Measurements from ENCODE around the gene GALNT18. TPM values are rescaled to one million over a fixed set of nuclear protein-coding genes. Genes with fewer than 3 reads are reported as not detected.

Gene GALNT18
- total RNA-seq = 10 to 100 TPM; 39.3 to 42.6 TPM
- polyA plus RNA-seq (ENCODE audit: insufficient read length in 6 of 6) = 10 to 100 TPM; 16.4 to 24.0 (median 22.0) TPM
- long read RNA-seq, donor 1, partial matches to known transcripts = 0 of 3 reads
- long read RNA-seq, donor 1, other reads (novel, unspliced or antisense) = 0 of 3 reads
- long read RNA-seq, donor 2, transcript GALNT18-201 (11 exons, 2,504 nt) = major isoform, 10 of 10 reads
- long read RNA-seq, donor 2, partial matches to known transcripts = 0 of 10 reads
- long read RNA-seq, donor 2, other reads (novel, unspliced or antisense) = 0 of 10 reads
- long read RNA-seq, donor 3, transcript GALNT18-201 (11 exons, 2,504 nt) = major isoform, 8 of 8 reads
- long read RNA-seq, donor 3, partial matches to known transcripts = 0 of 8 reads
- long read RNA-seq, donor 3, other reads (novel, unspliced or antisense) = 0 of 8 reads
- long read RNA-seq, donor 4, transcript GALNT18-201 (11 exons, 2,504 nt) = major isoform, 20 of 30 reads
- long read RNA-seq, donor 4, partial matches to known transcripts = 5 of 30 reads
- long read RNA-seq, donor 4, other reads (novel, unspliced or antisense) = 5 of 30 reads
- long read RNA-seq, donor 5, transcript GALNT18-201 (11 exons, 2,504 nt) = major isoform, 5 of 5 reads
- long read RNA-seq, donor 5, partial matches to known transcripts = 0 of 5 reads
- long read RNA-seq, donor 5, other reads (novel, unspliced or antisense) = 0 of 5 reads
- long read RNA-seq, donor 6, transcript GALNT18-201 (11 exons, 2,504 nt) = major isoform, 9 of 9 reads
- long read RNA-seq, donor 6, partial matches to known transcripts = 0 of 9 reads
- long read RNA-seq, donor 6, other reads (novel, unspliced or antisense) = 0 of 9 reads
- long read RNA-seq, donor 7, transcript GALNT18-201 (11 exons, 2,504 nt) = major isoform, 6 of 6 reads
- long read RNA-seq, donor 7, partial matches to known transcripts = 0 of 6 reads
- long read RNA-seq, donor 7, other reads (novel, unspliced or antisense) = 0 of 6 reads
- long read RNA-seq, donor 8, transcript GALNT18-201 (11 exons, 2,504 nt) = major isoform, 5 of 5 reads
- long read RNA-seq, donor 8, partial matches to known transcripts = 0 of 5 reads
- long read RNA-seq, donor 8, other reads (novel, unspliced or antisense) = 0 of 5 reads
- long read RNA-seq, donor 9 = 0 reads
- long read RNA-seq, donor 10, transcript GALNT18-201 (11 exons, 2,504 nt) = major isoform, 28 of 35 reads
- long read RNA-seq, donor 10, partial matches to known transcripts = 2 of 35 reads
- long read RNA-seq, donor 10, other reads (novel, unspliced or antisense) = 5 of 35 reads
- long read RNA-seq, donor 11, partial matches to known transcripts = 0 of 4 reads
- long read RNA-seq, donor 11, other reads (novel, unspliced or antisense) = 0 of 4 reads
- long read RNA-seq, donor 12, transcript GALNT18-201 (11 exons, 2,504 nt) = major isoform, 10 of 10 reads
- long read RNA-seq, donor 12, partial matches to known transcripts = 0 of 10 reads
- long read RNA-seq, donor 12, other reads (novel, unspliced or antisense) = 0 of 10 reads

GRCh38 chr11:11621573-11622339 lies at the start of gene GALNT18:
Gene GALNT18 (minus strand): TSS chr11:11622005.
- DNase-seq (peak; percentile 89 to 96 (median 93)), ATAC-seq (peak; percentile 93)
- H3K4me1 ChIP-seq = peaks cover 0 to 15% of the 10 kb centered on the region in 2 donors
- H3K4me3 ChIP-seq = peak within 1 kb of the TSS; percentile 61 to 64
- no peaks in the 10 kb centered on the region for H3K36me3 ChIP-seq
- peaks cover 4 to 49% of the 10 kb centered on the region in 2 donors for H3K27me3 ChIP-seq
- H3K9me3 ChIP-seq = no peaks in the 10 kb centered on the region
- intact Hi-C loops (cut with DNase I) = no loop called here
- H3K27ac ChIP-seq = peak within 1 kb of the TSS; percentile 57 to 78
- TF ChIP-seq, protein P1, sequence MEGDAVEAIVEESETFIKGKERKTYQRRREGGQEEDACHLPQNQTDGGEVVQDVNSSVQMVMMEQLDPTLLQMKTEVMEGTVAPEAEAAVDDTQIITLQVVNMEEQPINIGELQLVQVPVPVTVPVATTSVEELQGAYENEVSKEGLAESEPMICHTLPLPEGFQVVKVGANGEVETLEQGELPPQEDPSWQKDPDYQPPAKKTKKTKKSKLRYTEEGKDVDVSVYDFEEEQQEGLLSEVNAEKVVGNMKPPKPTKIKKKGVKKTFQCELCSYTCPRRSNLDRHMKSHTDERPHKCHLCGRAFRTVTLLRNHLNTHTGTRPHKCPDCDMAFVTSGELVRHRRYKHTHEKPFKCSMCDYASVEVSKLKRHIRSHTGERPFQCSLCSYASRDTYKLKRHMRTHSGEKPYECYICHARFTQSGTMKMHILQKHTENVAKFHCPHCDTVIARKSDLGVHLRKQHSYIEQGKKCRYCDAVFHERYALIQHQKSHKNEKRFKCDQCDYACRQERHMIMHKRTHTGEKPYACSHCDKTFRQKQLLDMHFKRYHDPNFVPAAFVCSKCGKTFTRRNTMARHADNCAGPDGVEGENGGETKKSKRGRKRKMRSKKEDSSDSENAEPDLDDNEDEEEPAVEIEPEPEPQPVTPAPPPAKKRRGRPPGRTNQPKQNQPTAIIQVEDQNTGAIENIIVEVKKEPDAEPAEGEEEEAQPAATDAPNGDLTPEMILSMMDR (IDR thresholded peaks at IDR 0.05) = peak in 1 of 2 donors; percentile 52

GRCh38 chr11:11670574-11670973 lies 48.8 kb upstream of the GALNT18 start:
- Histone ChIP-seq H3K9me3 (no peaks in the 10 kb centered on the region), H3K27ac (no peak overlapping the region), H3K36me3 (no peaks in the 10 kb centered on the region), H3K4me3 (no peak overlapping the region), H3K4me1 (no peaks in the 10 kb centered on the region), H3K27me3 (no peaks in the 10 kb centered on the region)
- intact Hi-C loops (cut with DNase I) = no loop called here
- TF ChIP-seq, protein P1 (IDR thresholded peaks at IDR 0.05) = no peak
- DNase-seq (no peak), ATAC-seq (no peak)

DNA sequence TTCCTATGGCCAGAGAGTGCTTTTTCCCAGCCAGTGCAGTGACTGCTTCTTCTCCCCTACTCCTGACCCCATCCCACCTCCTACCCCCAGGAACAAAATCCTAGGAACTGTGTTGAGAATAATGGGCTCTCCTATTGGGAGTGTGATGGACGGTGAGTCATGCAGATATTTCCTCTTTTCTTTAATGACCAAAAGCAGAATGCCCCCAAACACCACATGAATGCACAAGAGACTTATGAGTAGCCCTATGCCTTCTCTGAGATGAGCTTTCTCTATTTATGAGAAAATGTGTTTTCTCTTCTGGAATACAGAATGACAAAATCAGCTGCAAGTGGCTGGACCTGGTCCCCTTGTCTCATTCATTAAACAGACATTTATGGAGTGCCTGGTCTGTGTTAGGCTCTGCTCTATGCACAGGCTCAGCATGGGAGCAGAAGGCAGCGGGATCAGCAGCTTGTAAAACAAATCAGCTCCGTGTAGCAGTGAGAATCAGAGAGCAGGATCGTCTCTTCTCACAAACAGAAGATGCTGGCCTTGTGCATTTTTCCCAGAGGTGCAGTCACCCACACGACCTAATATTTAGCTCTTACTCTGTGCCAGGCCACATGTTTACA lies 47.5 kb upstream of the GALNT18 start:
- Histone ChIP-seq H3K9me3 (no peaks in the 10 kb centered on the region), H3K4me1 (no peaks in the 10 kb centered on the region), H3K27ac (no peak overlapping the region), H3K27me3 (no peaks in the 10 kb centered on the region), H3K4me3 (no peak overlapping the region), H3K36me3 (no peaks in the 10 kb centered on the region)
- DNase-seq = no peak
- TF ChIP-seq, protein P1 (IDR thresholded peaks at IDR 0.05) = no peak
- ATAC-seq = no peak
- intact Hi-C loops (cut with DNase I) = no loop called here

- Histone ChIP-seq H3K27ac (no peak overlapping the region), H3K9me3 (no peaks in the 10 kb centered on the region), H3K4me3 (no peak overlapping the region), H3K36me3 (no peaks in the 10 kb centered on the region), H3K27me3 (no peaks in the 10 kb centered on the region), H3K4me1 (no peaks in the 10 kb centered on the region)
- no peak for DNase-seq
- ATAC-seq = no peak
- TF ChIP-seq, protein P1 (IDR thresholded peaks at IDR 0.05) = no peak
- intact Hi-C loops (cut with DNase I) = no loop called here
These were observed 47.0 kb upstream of the GALNT18 start for GRCh38 chr11:11668781-11669180.
